Naive thymus-derived CD4-positive, alpha-beta T cell (primary cell): ENCODE data around the gene CENPT. TPM values are rescaled to one million over a fixed set of nuclear protein-coding genes. Genes with fewer than 3 reads are reported as not detected.
"Not testable (repeated sequence)": the region's sequence is repeated elsewhere in the genome, so short reads cannot be mapped to it uniquely, and the experiment has no call there.

ENCODE experiments used
- ATAC-seq: fragments of 150-1000 bp; cut with Tn5 transposase; 2 replicates; pipeline ENCODE4 v1.10.0; 2021; ENCODE audit warnings: mild to moderate bottlenecking, moderate library complexity
- CTCF ChIA-PET: fragments of 350-600 bp; sonication (Branson Sonifier 250); formaldehyde crosslinking; loops from one replicate; lab custom pipeline; 2021; ENCODE audit warnings: antibody characterized with exemption; lab: Charles Lee
- POLR2A ChIA-PET: fragments of 350-600 bp; sonication (Branson Sonifier 250); formaldehyde crosslinking; loops from one replicate; lab custom pipeline; 2021; ENCODE audit warnings: antibody characterized with exemption, inconsistent platforms; lab: Charles Lee
- DNase-seq, 9 donors: peaks; one replicate each; pipeline versions ENCODE4 v3.0.0 to v3.0.0-alpha.2; 2020 to 2022; ENCODE audit warnings: mixed read lengths in 1 of 9
- H3K27ac ChIP-seq: one replicate; pipeline ENCODE4 v1.7.0; 2013; ENCODE audit warnings: mild to moderate bottlenecking, low read depth, low read length, moderate library complexity
- H3K27me3 ChIP-seq, 2 donors: one replicate each; pipeline ENCODE4 v1.7.0; 2013; ENCODE audit warnings: low read length in 2 of 2, mild to moderate bottlenecking in 2 of 2, moderate library complexity in 2 of 2; ENCODE audit not compliant: control insufficient read depth in 2 of 2, insufficient read depth in 2 of 2
- H3K36me3 ChIP-seq, 3 experiments: 1 replicate in 2 of 3; 2 replicates in 1 of 3; pipeline ENCODE4 v1.7.0; 2013; ENCODE audit warnings: low read length in 3 of 3, mild to moderate bottlenecking in 3 of 3, moderate library complexity in 1 of 3; ENCODE audit not compliant: insufficient read depth in 3 of 3, control insufficient read depth in 2 of 3
- H3K4me1 ChIP-seq, 2 donors: one replicate each; pipeline ENCODE4 v1.7.0; 2013; ENCODE audit warnings: low read length in 2 of 2, mild to moderate bottlenecking in 2 of 2, moderate library complexity in 1 of 2; ENCODE audit not compliant: control insufficient read depth in 2 of 2, insufficient read depth in 2 of 2
- H3K4me3 ChIP-seq: 2 replicates; pipeline ENCODE4 v1.7.0; 2013; ENCODE audit warnings: mild to moderate bottlenecking, low read length
- H3K9me3 ChIP-seq, 3 experiments: 1 replicate in 2 of 3; 2 replicates in 1 of 3; pipeline ENCODE4 v1.7.0; 2013; ENCODE audit warnings: low read length in 3 of 3; ENCODE audit not compliant: control insufficient read depth in 2 of 3
- H3K27ac Mint-ChIP-seq, 9 donors: one replicate each; pipeline ENCODE4 v1.8.0; 2020 to 2022; ENCODE audit warnings: mixed read lengths in 9 of 9, mild to moderate bottlenecking in 8 of 9, moderate library complexity in 5 of 9, inconsistent platforms in 2 of 9
- H3K27me3 Mint-ChIP-seq, 5 donors: one replicate each; pipeline ENCODE4 v1.8.0; 2021 to 2022; ENCODE audit warnings: mixed read lengths in 5 of 5, mild to moderate bottlenecking in 1 of 5
- H3K36me3 Mint-ChIP-seq, 5 donors: one replicate each; pipeline ENCODE4 v1.8.0; 2020 to 2022; ENCODE audit warnings: mixed read lengths in 5 of 5, mild to moderate bottlenecking in 3 of 5, inconsistent platforms in 1 of 5
- H3K4me1 Mint-ChIP-seq, 7 donors: one replicate each; pipeline ENCODE4 v1.8.0; 2020 to 2022; ENCODE audit warnings: mixed read lengths in 7 of 7, mild to moderate bottlenecking in 3 of 7, inconsistent platforms in 1 of 7
- H3K4me3 Mint-ChIP-seq, 10 donors: one replicate each; pipeline ENCODE4 v1.8.0; 2020 to 2022; ENCODE audit warnings: mild to moderate bottlenecking in 10 of 10, mixed read lengths in 10 of 10, moderate library complexity in 6 of 10, inconsistent platforms in 2 of 10
- H3K9me3 Mint-ChIP-seq, 11 donors: one replicate each; pipeline ENCODE4 v1.8.0; 2020 to 2022; ENCODE audit warnings: mixed read lengths in 11 of 11, mild to moderate bottlenecking in 4 of 11, inconsistent platforms in 1 of 11, moderate library complexity in 1 of 11
- intact Hi-C, 2 donors: fragments of 100-400 bp; cut with micrococcal nuclease; formaldehyde crosslinking; loops; one replicate each; pipeline ENCODE4 v1.15.1; 2023
- polyA plus RNA-seq, 2 donors: library from polyadenylated mRNA; unstranded; fragments of 300-500 nt; fragmentation: Illumina TruSeq; gene quantifications; one replicate each; pipeline ENCODE4 v1.2.3, GENCODE V29; 2021
- total RNA-seq, 6 experiments: library from RNA in 5 of 6; stranded (reverse) in 5 of 6; gene quantifications; 1 replicate in 5 of 6; 2 replicates in 1 of 6; pipeline ENCODE4 v1.2.3 and lab custom pipeline; 2021 to 2026

The CENPT gene
- total and polyA plus RNA-seq, 7 experiments from 2014 or later: 11.8 to 128 (median 81.3) TPM

GRCh38 chr16:67837190-67837589 lies 10.3 kb downstream of the CENPT start:
- H3K4me1 Mint-ChIP-seq: peaks cover 10 to 23% (median 21%) of the 10 kb centered on the region in 7 donors
- DNase-seq, H3K27ac Mint-ChIP-seq, H3K9me3 ChIP-seq, H3K27me3 Mint-ChIP-seq, H3K27me3 ChIP-seq, H3K27ac ChIP-seq, H3K36me3 Mint-ChIP-seq, H3K36me3 ChIP-seq, H3K9me3 Mint-ChIP-seq, ATAC-seq, H3K4me3 ChIP-seq, POLR2A ChIA-PET, H3K4me3 Mint-ChIP-seq: not testable (repeated sequence)
- intact Hi-C loops: loop anchor here in 1 of 2 donors (10.0 kb wide), 1 partner anchor 172 kb away; the partner anchor contains the start of genes ACD, C16orf86, ENKD1 and PARD6A
- peaks cover 13 to 14% of the 10 kb centered on the region in 2 donors for H3K4me1 ChIP-seq
- CTCF ChIA-PET: interaction anchor here (1.1 kb wide), 1 partner anchor 21 kb away, joined by 3 read pairs; no protein-coding TSS in a partner anchor

GRCh38 chr16:67834242-67834614 lies 13.3 kb downstream of the CENPT start:
- H3K36me3 ChIP-seq: peaks cover 0 to 30% (median 3%) of the 10 kb centered on the region in 3 experiments
- H3K9me3 ChIP-seq: no peaks in the 10 kb centered on the region
- Mint-ChIP-seq H3K4me3 (peak overlapping the region; percentile 90 to 96 (median 93)), H3K27me3 (no peaks in the 10 kb centered on the region), H3K27ac (peak overlapping the region in 7 of 9 donors; percentile 73 to 93 (median 81)), H3K9me3 (no peaks in the 10 kb centered on the region), H3K4me1 (peaks cover 11 to 19% (median 15%) of the 10 kb centered on the region in 7 donors), H3K36me3 (peaks cover 3 to 14% (median 4%) of the 10 kb centered on the region in 5 donors)
- H3K27me3 ChIP-seq: no peaks in the 10 kb centered on the region
- CTCF ChIA-PET: interaction anchor here (0.5 to 1.0 kb wide), 3 partner anchors 15 to 32 kb away, joined by 3 to 8 read pairs (median 3); no protein-coding TSS in a partner anchor
- intact Hi-C loops: loop anchor here in 1 of 2 donors (5.0 to 10.0 kb wide), 3 partner anchors 38 to 607 kb away; partner anchors contain the start of genes ACD, C16orf86, EDC4 and ENKD1
- peaks cover 8 to 9% of the 10 kb centered on the region in 2 donors for H3K4me1 ChIP-seq
- H3K27ac ChIP-seq: peak overlapping the region; percentile 70
- DNase-seq: no peak
- peak overlapping the region; percentile 82 for H3K4me3 ChIP-seq
- ATAC-seq: no peak
- POLR2A ChIA-PET: interaction anchor here (0.7 to 2.9 kb wide), 11 partner anchors 10 to 270 kb away, joined by 3 to 22 read pairs (median 4); partner anchors contain the start of genes CENPT, EDC4, NUTF2 and RANBP10

GRCh38 chr16:67833415-67834241 lies 13.9 kb downstream of the CENPT start:
- Histone ChIP-seq H3K36me3 (peaks cover 0 to 36% (median 3%) of the 10 kb centered on the region in 3 experiments), H3K9me3 (no peaks in the 10 kb centered on the region), H3K4me1 (peaks cover 8 to 9% of the 10 kb centered on the region in 2 donors), H3K27ac (peak overlapping the region; percentile 70), H3K27me3 (no peaks in the 10 kb centered on the region), H3K4me3 (peak overlapping the region; percentile 82)
- peaks cover 11 to 19% (median 15%) of the 10 kb centered on the region in 7 donors for H3K4me1 Mint-ChIP-seq
- CTCF ChIA-PET: interaction anchor here (0.6 to 1.2 kb wide), 6 partner anchors 7 to 1528 kb away, joined by 3 to 8 read pairs (median 4); no protein-coding TSS in a partner anchor
- no peaks in the 10 kb centered on the region for H3K9me3 Mint-ChIP-seq
- ATAC-seq: peak; percentile 100
- peak overlapping the region; percentile 90 to 96 (median 93) for H3K4me3 Mint-ChIP-seq
- POLR2A ChIA-PET: interaction anchor here (0.6 to 2.9 kb wide), 13 partner anchors 10 to 269 kb away, joined by 3 to 22 read pairs (median 4); partner anchors contain the start of genes CENPT, EDC4, GFOD2 and NUTF2
- peak overlapping the region; percentile 73 to 93 (median 82) for H3K27ac Mint-ChIP-seq
- H3K36me3 Mint-ChIP-seq: peaks cover 3 to 14% (median 5%) of the 10 kb centered on the region in 5 donors
- intact Hi-C loops: loop anchor here (1.0 to 10.0 kb wide), 13 partner anchors 9 to 606 kb away; partner anchors contain the start of genes EDC4 (in 2 of the 2), NUTF2 (in 2 of the 2), RANBP10 (in 2 of the 2) and THAP11 (in 2 of the 2)
- no peaks in the 10 kb centered on the region for H3K27me3 Mint-ChIP-seq
- peak; percentile 83 to 92 (median 89) for DNase-seq

- intact Hi-C loops: loop anchor here (1.0 to 10.0 kb wide), 13 partner anchors 9 to 606 kb away; partner anchors contain the start of genes EDC4 (in 2 of the 2), NUTF2 (in 2 of the 2), RANBP10 (in 2 of the 2) and THAP11 (in 2 of the 2)
- H3K36me3 Mint-ChIP-seq: peaks cover 3 to 14% (median 5%) of the 10 kb centered on the region in 5 donors
- ChIA-PET POLR2A (interaction anchor here (0.6 to 2.9 kb wide), 9 partner anchors 11 to 268 kb away, joined by 3 to 22 read pairs (median 6); partner anchors contain the start of genes CENPT, GFOD2, NUTF2 and RANBP10), CTCF (interaction anchor here (0.6 to 1.2 kb wide), 4 partner anchors 8 to 1528 kb away, joined by 3 to 4 read pairs (median 4); no protein-coding TSS in a partner anchor)
- Histone ChIP-seq H3K36me3 (peaks cover 0 to 42% (median 3%) of the 10 kb centered on the region in 3 experiments), H3K27me3 (no peaks in the 10 kb centered on the region), H3K9me3 (no peaks in the 10 kb centered on the region), H3K4me3 (peak overlapping the region; percentile 82), H3K27ac (peak overlapping the region; percentile 70), H3K4me1 (peaks cover 8 to 9% of the 10 kb centered on the region in 2 donors)
- DNase-seq (no peak), ATAC-seq (no peak)
- peak overlapping the region in 7 of 9 donors; percentile 66 to 88 (median 80) for H3K27ac Mint-ChIP-seq
- H3K4me1 Mint-ChIP-seq: peaks cover 11 to 19% (median 15%) of the 10 kb centered on the region in 7 donors
- no peaks in the 10 kb centered on the region for H3K27me3 Mint-ChIP-seq
- H3K4me3 Mint-ChIP-seq: peak overlapping the region; percentile 90 to 96 (median 93)
- no peaks in the 10 kb centered on the region for H3K9me3 Mint-ChIP-seq
Observed at GRCh38 chr16:67833030-67833414, 14.5 kb downstream of the CENPT start.

GRCh38 chr16:67828651-67829050 lies 18.8 kb downstream of the CENPT start:
- Mint-ChIP-seq H3K4me1 (peaks cover 8 to 15% (median 11%) of the 10 kb centered on the region in 7 donors), H3K9me3 (no peaks in the 10 kb centered on the region), H3K4me3 (no peak overlapping the region), H3K36me3 (peaks cover 3 to 14% (median 5%) of the 10 kb centered on the region in 5 donors), H3K27ac (peak overlapping the region in 1 of 9 donors; percentile 6), H3K27me3 (no peaks in the 10 kb centered on the region)
- H3K36me3 ChIP-seq: peaks cover 0 to 52% (median 3%) of the 10 kb centered on the region in 3 experiments
- peaks cover 8 to 9% of the 10 kb centered on the region in 2 donors for H3K4me1 ChIP-seq
- no peak overlapping the region for H3K4me3 ChIP-seq
- no peaks in the 10 kb centered on the region for H3K27me3 ChIP-seq
- ATAC-seq: no peak
- ChIA-PET CTCF (no interaction called here), POLR2A (interaction anchor here (1.0 kb wide), 1 partner anchor 16 kb away, joined by 3 read pairs; no protein-coding TSS in a partner anchor)
- DNase-seq: no peak
- H3K27ac ChIP-seq: no peak overlapping the region
- H3K9me3 ChIP-seq: no peaks in the 10 kb centered on the region
- intact Hi-C loops: no loop called here

- Histone ChIP-seq H3K27me3 (no peaks in the 10 kb centered on the region), H3K36me3 (peaks cover 0 to 38% (median 3%) of the 10 kb centered on the region in 3 experiments), H3K4me1 (no peaks in the 10 kb centered on the region), H3K9me3 (no peaks in the 10 kb centered on the region), H3K27ac (no peak overlapping the region), H3K4me3 (no peak overlapping the region)
- intact Hi-C loops: no loop called here
- peaks cover 3 to 12% (median 5%) of the 10 kb centered on the region in 5 donors for H3K36me3 Mint-ChIP-seq
- no peak for ATAC-seq
- H3K9me3 Mint-ChIP-seq: no peaks in the 10 kb centered on the region
- H3K4me3 Mint-ChIP-seq: no peak overlapping the region
- H3K27me3 Mint-ChIP-seq: no peaks in the 10 kb centered on the region
- DNase-seq: no peak
- H3K27ac Mint-ChIP-seq: no peak overlapping the region
- ChIA-PET POLR2A (interaction anchor here (0.5 to 1.7 kb wide), 3 partner anchors 9 to 33 kb away, joined by 3 to 4 read pairs (median 3); no protein-coding TSS in a partner anchor), CTCF (interaction anchor here (0.7 to 1.5 kb wide), 2 partner anchors 9 to 1979 kb away, joined by 3 to 7 read pairs; no protein-coding TSS in a partner anchor)
- peaks cover 0 to 6% (median 0%) of the 10 kb centered on the region in 7 donors for H3K4me1 Mint-ChIP-seq
Observed at GRCh38 chr16:67825906-67826305, 21.6 kb downstream of the CENPT start.
